Upper lobe of left lung (tissue), 6 donors: ENCODE results near the gene TSSK3. TPM values are rescaled to one million over a fixed set of nuclear protein-coding genes. Genes with fewer than 3 reads are reported as not detected.
"Not testable (repeated sequence)": the region's sequence is repeated elsewhere in the genome, so short reads cannot be mapped to it uniquely, and the experiment has no call there.

Experiments
- ATAC-seq, 2 donors: fragments of 200-7000 bp; cut with Tn5 transposase; one replicate each; pipeline ENCODE4 v1.9.1; 2022; ENCODE audit warnings: mild to moderate bottlenecking in 2 of 2, moderate library complexity in 2 of 2; ENCODE audit not compliant: low FRiP score in 2 of 2
- DNase-seq, 2 donors: peaks; one replicate each; pipeline ENCODE4 v3.0.0-alpha.2; 2019 to 2020
- H3K27ac ChIP-seq, 4 donors: fragments of 200-600 bp; sonication (generic); one replicate each; pipeline ENCODE4 v1.5.1; 2016 to 2019
- H3K27me3 ChIP-seq, 4 donors: fragments of 200-600 bp; sonication (generic); one replicate each; pipeline ENCODE4 v1.5.1; 2017 to 2019
- H3K36me3 ChIP-seq, 4 donors: fragments of 200-600 bp; sonication (generic); one replicate each; pipeline ENCODE4 v1.5.1; 2016 to 2019
- H3K4me1 ChIP-seq, 4 donors: fragments of 200-600 bp; sonication (generic); one replicate each; pipeline ENCODE4 v1.5.1; 2018 to 2019
- H3K4me3 ChIP-seq, 4 donors: fragments of 200-600 bp; sonication (generic); one replicate each; pipeline ENCODE4 v1.5.1; 2017 to 2019; ENCODE audit warnings: mild to moderate bottlenecking in 2 of 4, moderate library complexity in 1 of 4
- H3K9me3 ChIP-seq, 4 donors: fragments of 200-600 bp; sonication (generic); one replicate each; pipeline ENCODE4 v1.5.1; 2018 to 2019
- EP300 ChIP-seq, 4 donors: sonication (generic); formaldehyde crosslinking; IDR thresholded peaks; one replicate each; pipeline ENCODE4 v1.5.1; 2017; ENCODE audit warnings: antibody characterized with exemption in 4 of 4, control low read depth in 2 of 4
- POLR2A ChIP-seq, 4 donors: fragments of 450-650 bp; IDR thresholded peaks; one replicate each; pipeline ENCODE4 v1.5.1; 2016 to 2017; ENCODE audit warnings: antibody characterized with exemption in 4 of 4, mild to moderate bottlenecking in 2 of 4
- POLR2AphosphoS5 ChIP-seq, 2 donors: sonication (generic); formaldehyde crosslinking; IDR thresholded peaks; one replicate each; pipeline ENCODE4 v1.5.1; 2017; ENCODE audit warnings: antibody characterized with exemption in 2 of 2
- WGBS, 2 donors: methylation state at CpG; one replicate each; pipeline ENCODE4 v1.1.5; 2017 to 2018; 5-methylcytosine and 5-hydroxymethylcytosine counted together
- total RNA-seq, 6 donors: library from RNA; depleted of rRNA in 4 of 6; stranded (reverse); fragments of >200 nt in 4 of 6; gene quantifications; one replicate each; pipeline versions ENCODE4 v1.1.0 to v1.2.1, GENCODE V29; 2016 to 2021
- TF ChIP-seq, protein P1 (sequence below), 6 experiments: fragments of 450-650 bp in 4 of 6; fragments of 200-600 bp in 2 of 6; sonication (generic) in 2 of 6; IDR thresholded peaks; one replicate each; pipeline ENCODE4 v1.5.1; 2016 to 2019; ENCODE audit warnings: antibody characterized with exemption in 6 of 6
- donor health status: DM: no; HTN: no; CAD: no; lungs with moderate emphysema.
- donor health status: DM: no; HTN: yes; CAD: no; lungs with severe emphysema.

Gene TSSK3
- total RNA-seq, 6 donors from 2014 or later = 1.2 to 2.3 (median 1.8) TPM; not detected in 2

DNA sequence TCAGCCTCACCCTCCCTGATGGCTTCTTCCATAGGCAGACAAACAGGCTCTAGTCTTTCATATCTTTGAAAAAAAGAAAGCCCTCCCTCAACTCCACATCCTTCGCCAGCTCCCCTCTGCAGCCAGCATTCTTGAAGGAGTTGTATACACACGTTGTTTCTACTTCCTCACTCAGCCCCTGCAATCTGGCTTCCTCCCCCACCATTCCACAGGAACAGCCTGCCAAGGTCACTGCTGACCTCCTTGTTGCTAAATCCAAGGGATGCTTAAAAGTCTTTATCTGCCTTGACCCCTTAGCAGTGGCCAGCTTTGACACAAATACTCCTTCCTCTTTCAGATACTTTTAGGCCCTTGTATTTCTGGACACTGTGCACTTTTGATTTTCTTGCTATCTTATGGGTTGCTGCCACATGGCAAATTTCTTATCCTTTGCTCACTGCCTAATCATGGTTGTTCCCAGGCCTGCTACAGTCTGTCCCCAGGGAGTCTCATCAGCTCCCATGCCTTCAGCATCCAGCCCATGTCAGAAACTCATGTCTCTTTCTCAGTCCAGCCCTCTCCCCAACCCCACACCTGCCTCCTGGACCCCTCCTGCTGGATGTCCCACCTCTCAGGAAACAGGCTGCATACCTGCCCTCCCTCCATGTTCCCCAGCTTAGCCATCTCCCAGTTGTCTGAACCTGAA, 8.3 kb upstream of the TSSK3 start:
- Histone ChIP-seq H3K4me1 (peaks cover 36 to 48% (median 42%) of the 10 kb centered on the region in 4 donors), H3K27me3 (no peaks in the 10 kb centered on the region), H3K4me3 (no peak overlapping the region), H3K36me3 (no peaks in the 10 kb centered on the region), H3K27ac (peak overlapping the region in 3 of 4 donors; percentile 41 to 96 (median 86)), H3K9me3 (no peaks in the 10 kb centered on the region)
- DNase-seq (no peak), ATAC-seq (no peak)
- 28 to 39% methylated on average over 2 of the region's 2 CpGs for WGBS, 2 donors
- TF ChIP-seq POLR2AphosphoS5 (IDR thresholded peaks at IDR 0.05) (no peak), EP300 (IDR thresholded peaks at IDR 0.05) (no peak), POLR2A (IDR thresholded peaks at IDR 0.05) (no peak)
- TF ChIP-seq, protein P1, sequence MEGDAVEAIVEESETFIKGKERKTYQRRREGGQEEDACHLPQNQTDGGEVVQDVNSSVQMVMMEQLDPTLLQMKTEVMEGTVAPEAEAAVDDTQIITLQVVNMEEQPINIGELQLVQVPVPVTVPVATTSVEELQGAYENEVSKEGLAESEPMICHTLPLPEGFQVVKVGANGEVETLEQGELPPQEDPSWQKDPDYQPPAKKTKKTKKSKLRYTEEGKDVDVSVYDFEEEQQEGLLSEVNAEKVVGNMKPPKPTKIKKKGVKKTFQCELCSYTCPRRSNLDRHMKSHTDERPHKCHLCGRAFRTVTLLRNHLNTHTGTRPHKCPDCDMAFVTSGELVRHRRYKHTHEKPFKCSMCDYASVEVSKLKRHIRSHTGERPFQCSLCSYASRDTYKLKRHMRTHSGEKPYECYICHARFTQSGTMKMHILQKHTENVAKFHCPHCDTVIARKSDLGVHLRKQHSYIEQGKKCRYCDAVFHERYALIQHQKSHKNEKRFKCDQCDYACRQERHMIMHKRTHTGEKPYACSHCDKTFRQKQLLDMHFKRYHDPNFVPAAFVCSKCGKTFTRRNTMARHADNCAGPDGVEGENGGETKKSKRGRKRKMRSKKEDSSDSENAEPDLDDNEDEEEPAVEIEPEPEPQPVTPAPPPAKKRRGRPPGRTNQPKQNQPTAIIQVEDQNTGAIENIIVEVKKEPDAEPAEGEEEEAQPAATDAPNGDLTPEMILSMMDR (IDR thresholded peaks at IDR 0.05) = no peak

DNA sequence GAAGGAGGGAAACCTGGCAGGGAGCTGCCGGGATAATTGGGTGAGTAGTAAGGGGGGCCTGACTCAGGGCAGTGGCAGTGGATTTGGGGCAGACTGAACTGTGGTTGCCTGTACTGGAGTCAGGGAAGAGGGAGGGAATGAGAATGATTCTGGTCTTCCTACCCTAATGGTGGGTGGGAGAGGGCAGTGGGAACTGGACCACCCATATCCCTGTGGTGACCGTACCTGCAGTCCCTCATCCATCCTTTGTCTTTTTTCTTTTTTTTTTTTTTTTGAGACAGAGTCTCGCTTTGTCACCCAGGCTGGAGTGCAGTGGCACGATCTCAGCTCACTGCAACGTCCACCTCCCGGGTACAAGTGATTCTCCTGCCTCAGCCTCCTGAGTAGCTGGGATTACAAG, 6.6 kb upstream of the TSSK3 start:
- not testable (repeated sequence) for H3K36me3 ChIP-seq, ATAC-seq, H3K9me3 ChIP-seq, DNase-seq, H3K27me3 ChIP-seq, H3K4me3 ChIP-seq, H3K27ac ChIP-seq
- peaks cover 22 to 37% (median 25%) of the 10 kb centered on the region in 4 donors for H3K4me1 ChIP-seq
- WGBS, 2 donors = 95 to 97% methylated on average over 6 of the region's 6 CpGs

DNA sequence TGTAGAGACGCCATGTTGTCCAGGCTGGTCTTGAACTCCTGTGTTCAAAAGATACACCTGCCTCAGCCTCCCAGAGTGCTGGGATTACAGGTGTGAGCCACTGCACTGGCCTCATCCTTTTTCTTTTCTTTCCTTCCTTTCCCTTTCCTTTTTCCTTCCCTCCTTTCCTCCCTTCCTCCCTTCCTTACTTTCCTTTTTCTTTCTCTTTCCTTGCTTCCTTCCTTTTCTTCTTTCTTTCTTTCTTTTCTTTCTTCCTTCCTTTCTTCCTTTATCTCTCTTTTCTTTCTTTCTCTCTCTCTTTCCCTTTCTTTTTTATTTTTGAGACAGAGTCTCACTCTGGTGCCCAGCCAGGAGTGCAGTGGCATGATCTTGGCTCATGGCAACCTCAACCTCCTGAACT, 5.9 kb upstream of the TSSK3 start:
- no peak for ATAC-seq
- TF ChIP-seq EP300 (IDR thresholded peaks at IDR 0.05) (no peak), POLR2A (IDR thresholded peaks at IDR 0.05) (no peak), POLR2AphosphoS5 (IDR thresholded peaks at IDR 0.05) (no peak)
- TF ChIP-seq, protein P1 (IDR thresholded peaks at IDR 0.05) = no peak
- H3K36me3 ChIP-seq = no peaks in the 10 kb centered on the region

DNA sequence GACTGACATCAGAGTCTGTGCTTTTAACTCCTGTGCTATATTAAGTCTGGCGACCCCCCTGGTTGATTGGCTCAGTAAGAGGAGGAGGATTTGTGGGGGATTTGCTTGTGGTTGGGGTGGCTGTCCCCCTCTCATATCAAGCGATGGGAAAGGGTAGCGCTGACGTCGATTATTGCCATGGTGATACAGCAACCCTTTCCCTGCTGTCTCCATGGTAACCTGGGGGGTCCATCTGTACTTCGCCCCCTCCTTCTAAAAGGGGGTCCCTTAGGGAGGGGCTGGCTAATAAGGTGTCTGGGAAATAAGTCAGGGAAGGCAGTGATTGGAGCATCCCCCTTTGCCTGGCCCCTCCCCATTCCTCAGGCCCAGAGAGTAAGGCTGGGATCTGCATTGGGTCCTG, 4.7 kb upstream of the TSSK3 start:
- Histone ChIP-seq H3K4me1 (peaks cover 26 to 39% (median 30%) of the 10 kb centered on the region in 4 donors), H3K36me3 (no peaks in the 10 kb centered on the region), H3K27ac (no peak overlapping the region), H3K9me3 (no peaks in the 10 kb centered on the region), H3K4me3 (no peak overlapping the region), H3K27me3 (peaks cover 0 to 4% (median 0%) of the 10 kb centered on the region in 4 donors)
- ATAC-seq = no peak
- TF ChIP-seq EP300 (IDR thresholded peaks at IDR 0.05) (no peak), POLR2A (IDR thresholded peaks at IDR 0.05) (no peak), POLR2AphosphoS5 (IDR thresholded peaks at IDR 0.05) (no peak)
- TF ChIP-seq, protein P1 (IDR thresholded peaks at IDR 0.05) = no peak
- 77 to 83% methylated on average over 1 to 6 of the region's 6 CpGs for WGBS, 2 donors
- no peak for DNase-seq

More for the DNA sequence above, 5.9 kb upstream of the TSSK3 start:
- H3K27ac ChIP-seq = no peak overlapping the region
- peaks cover 23 to 37% (median 26%) of the 10 kb centered on the region in 4 donors for H3K4me1 ChIP-seq
- no peaks in the 10 kb centered on the region for H3K9me3 ChIP-seq
- 90 to 95% methylated on average over 1 of the region's 1 CpG for WGBS, 2 donors
- DNase-seq = no peak
- no peaks in the 10 kb centered on the region for H3K27me3 ChIP-seq
- no peak overlapping the region for H3K4me3 ChIP-seq

DNA sequence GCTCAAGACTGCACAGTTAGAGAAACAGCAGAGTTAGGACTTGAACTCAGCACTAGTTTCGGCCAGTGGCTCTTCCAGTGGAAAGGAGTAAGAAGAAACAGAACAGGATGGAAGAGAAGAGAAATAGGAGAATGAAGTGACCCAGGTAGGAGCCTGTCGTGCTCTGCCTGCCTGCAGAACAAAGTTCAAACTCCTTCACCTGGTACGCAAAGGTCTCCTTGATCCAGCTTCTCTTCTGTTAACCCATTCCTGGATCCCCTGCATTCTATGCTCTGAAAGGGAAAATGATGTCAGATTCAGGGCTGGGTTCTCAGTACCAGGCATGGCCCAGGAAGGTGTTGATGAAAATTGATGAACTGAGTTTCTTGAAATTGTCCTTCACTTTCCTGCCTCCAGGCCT, 3.9 kb upstream of the TSSK3 start:
- 81 to 93% methylated on average over 3 of the region's 3 CpGs for WGBS, 2 donors
- peaks cover 0 to 4% (median 0%) of the 10 kb centered on the region in 4 donors for H3K27me3 ChIP-seq
- H3K36me3 ChIP-seq = peaks cover 0 to 5% (median 1%) of the 10 kb centered on the region in 4 donors
- TF ChIP-seq EP300 (IDR thresholded peaks at IDR 0.05) = no peak
- no peak overlapping the region for H3K4me3 ChIP-seq
- H3K9me3 ChIP-seq = no peaks in the 10 kb centered on the region
- no peak overlapping the region for H3K27ac ChIP-seq
- no peak for DNase-seq
- H3K4me1 ChIP-seq = peaks cover 17 to 33% (median 22%) of the 10 kb centered on the region in 4 donors
- ATAC-seq = no peak

DNA sequence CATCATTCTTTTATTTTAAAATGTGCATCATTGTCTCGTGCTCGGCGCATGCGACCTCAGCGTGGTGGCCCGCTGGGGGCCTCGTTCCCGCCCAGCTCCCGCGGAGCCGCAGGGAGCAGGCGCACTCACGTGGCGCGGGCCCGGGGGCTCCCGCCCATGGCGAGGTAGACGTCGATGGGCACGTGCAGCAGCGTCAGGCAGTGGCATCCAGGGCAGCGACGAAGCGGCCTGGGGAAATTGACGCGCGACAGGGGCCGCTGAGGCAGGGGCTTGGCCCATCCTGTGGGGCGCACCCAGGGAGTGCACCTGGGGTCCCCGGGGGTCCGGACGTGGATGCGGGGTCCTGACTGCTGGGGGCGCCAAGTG, 1.0 kb upstream of the TSSK3 start:
- Histone ChIP-seq H3K4me1 (peaks cover 13 to 24% (median 15%) of the 10 kb centered on the region in 4 donors), H3K27ac (no peak overlapping the region), H3K27me3 (peaks cover 0 to 4% (median 0%) of the 10 kb centered on the region in 4 donors), H3K4me3 (peak overlapping the region in 3 of 4 donors; percentile 33 to 47 (median 45)), H3K36me3 (peaks cover 0 to 31% (median 15%) of the 10 kb centered on the region in 4 donors), H3K9me3 (no peaks in the 10 kb centered on the region)
- WGBS, 2 donors = 77 to 78% methylated on average over 21 to 30 of the region's 35 CpGs
- no peak for DNase-seq
- no peak for TF ChIP-seq POLR2A (IDR thresholded peaks at IDR 0.05)
- no peak for TF ChIP-seq EP300 (IDR thresholded peaks at IDR 0.05)
- no peak for TF ChIP-seq POLR2AphosphoS5 (IDR thresholded peaks at IDR 0.05)
- TF ChIP-seq, protein P1 (IDR thresholded peaks at IDR 0.05) = no peak
- ATAC-seq = no peak
